ENCODE data around the gene ASB18.

Gene ASB18

DNA sequence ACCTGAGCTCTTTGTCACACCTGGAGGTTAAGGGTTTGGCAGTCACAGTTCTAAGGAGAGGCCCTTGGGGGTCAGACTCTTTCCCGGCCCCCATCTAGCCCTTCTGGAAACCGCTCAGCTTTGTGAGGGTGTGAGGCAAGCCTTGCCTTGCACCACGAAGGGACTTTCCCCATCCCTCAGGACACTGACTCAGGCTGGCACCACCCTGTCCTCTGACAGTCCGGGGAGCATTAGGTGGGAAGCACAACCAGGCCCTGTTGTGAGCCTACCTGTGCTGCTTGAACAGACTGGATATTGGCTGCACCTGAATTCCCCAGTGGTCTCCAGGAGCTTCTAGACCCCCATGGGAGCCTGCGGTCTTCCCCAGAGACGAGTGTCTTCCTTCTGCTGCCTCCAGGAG lies 49.0 kb downstream of the ASB18 start:
- Histone ChIP-seq H3K79me2 (ENCODE audit: insufficient read depth, low read length) (no peaks in the 10 kb centered on the region), H3K4me2 (ENCODE audit: low read length) (no peak overlapping the region), H3K4me3 (ENCODE audit: low read depth, low read length, poor library complexity, severe bottlenecking) (no peak overlapping the region), H3F3A (ENCODE audit: insufficient read depth, low read length) (no peaks in the 10 kb centered on the region), H3K9me2 (ENCODE audit: low read depth, low read length) (no peaks in the 10 kb centered on the region), H2AFZ (ENCODE audit: low read length) (no peak overlapping the region), H3K9ac (ENCODE audit: low read length) (no peak overlapping the region), H3K27me3 (ENCODE audit: insufficient read depth, low read length) (no peaks in the 10 kb centered on the region), H3K27ac (ENCODE audit: low read depth, low read length, poor library complexity, severe bottlenecking) (no peak overlapping the region), H3K4me1 (ENCODE audit: insufficient read depth, low read length, severe bottlenecking) (no peaks in the 10 kb centered on the region), H4K20me1 (ENCODE audit: insufficient read depth, low read length) (no peaks in the 10 kb centered on the region), H3K36me3 (ENCODE audit: insufficient read depth, low read length) (no peaks in the 10 kb centered on the region), H3K9me3 (ENCODE audit: low read length) (no peaks in the 10 kb centered on the region)
- TF ChIP-seq, protein P1, sequence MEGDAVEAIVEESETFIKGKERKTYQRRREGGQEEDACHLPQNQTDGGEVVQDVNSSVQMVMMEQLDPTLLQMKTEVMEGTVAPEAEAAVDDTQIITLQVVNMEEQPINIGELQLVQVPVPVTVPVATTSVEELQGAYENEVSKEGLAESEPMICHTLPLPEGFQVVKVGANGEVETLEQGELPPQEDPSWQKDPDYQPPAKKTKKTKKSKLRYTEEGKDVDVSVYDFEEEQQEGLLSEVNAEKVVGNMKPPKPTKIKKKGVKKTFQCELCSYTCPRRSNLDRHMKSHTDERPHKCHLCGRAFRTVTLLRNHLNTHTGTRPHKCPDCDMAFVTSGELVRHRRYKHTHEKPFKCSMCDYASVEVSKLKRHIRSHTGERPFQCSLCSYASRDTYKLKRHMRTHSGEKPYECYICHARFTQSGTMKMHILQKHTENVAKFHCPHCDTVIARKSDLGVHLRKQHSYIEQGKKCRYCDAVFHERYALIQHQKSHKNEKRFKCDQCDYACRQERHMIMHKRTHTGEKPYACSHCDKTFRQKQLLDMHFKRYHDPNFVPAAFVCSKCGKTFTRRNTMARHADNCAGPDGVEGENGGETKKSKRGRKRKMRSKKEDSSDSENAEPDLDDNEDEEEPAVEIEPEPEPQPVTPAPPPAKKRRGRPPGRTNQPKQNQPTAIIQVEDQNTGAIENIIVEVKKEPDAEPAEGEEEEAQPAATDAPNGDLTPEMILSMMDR (IDR thresholded peaks at IDR 0.05; ENCODE audit: low read length) = no peak

DNA sequence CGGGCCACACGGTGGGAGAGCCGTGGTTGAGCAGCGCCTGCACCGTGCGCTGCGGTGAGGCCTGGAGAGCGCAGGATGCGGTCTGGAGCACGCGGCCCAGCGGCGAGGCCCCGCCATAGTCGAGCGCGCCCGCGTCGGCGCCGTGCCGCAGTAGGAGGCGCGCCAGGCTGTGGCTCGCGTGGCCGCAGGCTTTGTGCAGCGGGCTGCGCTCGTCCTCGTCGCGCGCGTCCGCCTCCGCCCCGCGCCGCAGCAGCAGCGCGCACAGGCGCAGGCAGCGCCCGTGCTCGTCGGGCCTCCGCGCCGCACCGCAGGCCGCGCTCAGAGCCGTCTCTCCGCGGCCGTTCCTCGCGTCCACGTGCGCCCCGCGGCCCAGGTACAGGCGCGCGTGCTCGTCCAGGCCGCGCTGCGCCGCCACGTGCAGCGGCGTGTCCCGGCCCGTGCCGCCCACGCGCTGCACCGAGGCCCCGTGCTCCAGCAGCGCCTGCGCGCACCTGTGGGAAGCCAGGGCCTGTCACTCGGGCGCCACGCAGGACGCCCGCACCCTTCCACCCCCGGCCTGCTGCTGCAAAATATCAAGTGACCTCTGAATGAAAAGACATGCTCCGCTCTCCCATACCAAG lies 49.7 kb downstream of the ASB18 start:
- TF ChIP-seq, protein P1 (IDR thresholded peaks at IDR 0.05; ENCODE audit: low read length) = no peak
- no peak for TF ChIP-seq EZH2 (IDR thresholded peaks at IDR 0.05; ENCODE audit: borderline replicate concordance, low read length)
- Histone ChIP-seq H3F3A (ENCODE audit: insufficient read depth, low read length) (no peaks in the 10 kb centered on the region), H3K36me3 (ENCODE audit: insufficient read depth, low read length) (no peaks in the 10 kb centered on the region), H3K4me3 (ENCODE audit: low read depth, low read length, poor library complexity, severe bottlenecking) (no peak overlapping the region), H2AFZ (ENCODE audit: low read length) (no peak overlapping the region), H3K4me2 (ENCODE audit: low read length) (no peak overlapping the region), H3K27ac (ENCODE audit: low read depth, low read length, poor library complexity, severe bottlenecking) (no peak overlapping the region), H3K9ac (ENCODE audit: low read length) (no peak overlapping the region), H3K4me1 (ENCODE audit: insufficient read depth, low read length, severe bottlenecking) (no peaks in the 10 kb centered on the region), H3K9me2 (ENCODE audit: low read depth, low read length) (no peaks in the 10 kb centered on the region), H4K20me1 (ENCODE audit: insufficient read depth, low read length) (no peaks in the 10 kb centered on the region), H3K27me3 (ENCODE audit: insufficient read depth, low read length) (no peaks in the 10 kb centered on the region), H3K79me2 (ENCODE audit: insufficient read depth, low read length) (no peaks in the 10 kb centered on the region), H3K9me3 (ENCODE audit: low read length) (no peaks in the 10 kb centered on the region)

DNA sequence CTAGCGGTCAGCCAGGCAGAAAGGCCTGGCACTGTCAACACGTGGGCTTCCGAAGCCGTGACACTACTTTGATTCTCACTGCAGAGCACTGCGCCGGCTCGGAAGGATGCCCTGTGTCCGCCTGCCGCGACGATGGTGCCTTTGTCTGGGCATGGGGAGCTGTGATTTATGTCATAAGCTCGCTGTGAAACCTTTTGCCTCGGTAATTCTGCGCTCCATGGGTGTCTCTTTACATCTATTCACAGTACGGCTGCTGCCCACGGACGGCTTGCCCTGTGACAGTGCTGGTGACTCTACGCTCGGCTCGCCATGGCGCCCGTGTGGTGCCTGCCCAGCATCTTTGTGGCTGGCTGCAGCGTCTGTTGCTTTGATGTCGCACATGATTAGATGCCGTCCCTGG lies 52.9 kb downstream of the ASB18 start:
- Histone ChIP-seq H3K27ac (ENCODE audit: low read depth, low read length, poor library complexity, severe bottlenecking) (no peak overlapping the region), H2AFZ (ENCODE audit: low read length) (no peak overlapping the region), H3K27me3 (ENCODE audit: insufficient read depth, low read length) (no peaks in the 10 kb centered on the region), H3K79me2 (ENCODE audit: insufficient read depth, low read length) (no peaks in the 10 kb centered on the region), H3F3A (ENCODE audit: insufficient read depth, low read length) (no peaks in the 10 kb centered on the region), H3K4me1 (ENCODE audit: insufficient read depth, low read length, severe bottlenecking) (no peaks in the 10 kb centered on the region), H3K4me2 (ENCODE audit: low read length) (no peak overlapping the region), H3K9me2 (ENCODE audit: low read depth, low read length) (no peaks in the 10 kb centered on the region), H3K4me3 (ENCODE audit: low read depth, low read length, poor library complexity, severe bottlenecking) (no peak overlapping the region), H3K9ac (ENCODE audit: low read length) (no peak overlapping the region), H4K20me1 (ENCODE audit: insufficient read depth, low read length) (no peaks in the 10 kb centered on the region), H3K9me3 (ENCODE audit: low read length) (no peaks in the 10 kb centered on the region), H3K36me3 (ENCODE audit: insufficient read depth, low read length) (no peaks in the 10 kb centered on the region)
- TF ChIP-seq, protein P1 (IDR thresholded peaks at IDR 0.05; ENCODE audit: low read length) = no peak
- TF ChIP-seq EZH2 (IDR thresholded peaks at IDR 0.05; ENCODE audit: borderline replicate concordance, low read length) = no peak

Data from OCI-LY1 (cell line).